Raji (cell line): ENCODE results near the gene CALHM1.

Experiments
- POLR2A ChIP-seq: IDR thresholded peaks from 2 replicates; pipeline ENCODE4 v1.6.1; 2011; ENCODE audit warnings: low read depth, low read length, control low read depth; ENCODE audit not compliant: insufficient read depth

The CALHM1 gene

DNA sequence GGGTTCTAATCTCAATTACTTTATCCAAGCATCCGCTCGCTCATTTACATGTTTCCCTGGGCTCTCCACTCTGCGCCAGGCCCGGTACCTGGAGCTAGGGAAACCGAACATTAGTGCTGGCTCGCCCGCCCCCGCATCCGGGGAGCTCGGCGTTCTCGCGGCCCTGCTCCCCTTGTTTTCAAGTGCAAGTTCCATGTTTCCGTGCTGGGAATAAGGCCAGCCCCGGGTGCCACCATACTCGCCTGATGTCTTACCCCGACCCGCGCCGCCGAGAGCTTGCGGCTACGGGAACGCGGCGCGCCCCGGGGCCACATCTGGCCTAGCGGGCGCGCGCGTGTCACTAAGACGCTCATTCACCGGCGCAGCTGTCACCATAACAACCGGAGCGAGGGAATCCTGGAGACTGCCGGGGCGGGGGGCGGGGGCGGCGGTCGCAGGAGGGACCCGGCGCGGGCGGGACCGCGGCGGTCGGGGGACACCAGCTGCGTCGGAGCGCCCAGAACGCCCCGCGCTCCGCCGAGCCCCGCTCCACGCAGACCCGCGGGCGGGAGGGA, 34.7 kb upstream of the CALHM1 start, which contains the start of gene NEURL1:
TSS of gene NEURL1 (plus strand) at position 344 of the 554 bp plus-strand sequence. CDS start 683 bp downstream, outside the sequence.
- no peak for TF ChIP-seq POLR2A

DNA sequence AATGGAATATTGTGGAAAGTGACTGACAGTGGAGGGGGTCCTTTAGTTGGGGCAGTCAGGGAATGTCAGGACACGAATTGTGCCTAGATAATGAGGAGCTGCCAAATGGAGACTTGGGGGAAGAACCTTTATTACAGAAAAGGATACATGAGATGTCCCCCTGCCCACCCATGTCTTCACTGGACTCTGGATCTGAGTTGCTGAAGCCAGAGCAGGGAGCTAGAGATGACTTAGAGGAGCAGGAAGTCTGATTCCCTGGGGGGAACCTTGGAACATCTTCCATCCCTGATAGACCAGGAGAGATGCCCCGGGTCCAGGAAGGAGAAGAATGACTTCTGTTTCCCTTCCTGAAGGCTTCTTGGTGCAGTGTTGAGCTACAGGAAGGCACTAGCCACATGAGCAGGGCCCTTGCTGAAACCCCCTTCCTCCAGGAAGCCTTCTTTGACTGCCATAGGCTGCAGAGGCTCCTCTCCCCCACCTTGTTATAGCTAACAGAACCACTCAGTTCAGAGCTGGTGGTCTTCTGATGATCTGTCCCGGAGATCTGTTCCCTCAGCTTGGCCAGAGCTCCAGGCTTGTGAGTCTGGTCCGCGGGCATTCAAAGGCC, 34.1 kb upstream of the CALHM1 start:
- no peak for TF ChIP-seq POLR2A

DNA sequence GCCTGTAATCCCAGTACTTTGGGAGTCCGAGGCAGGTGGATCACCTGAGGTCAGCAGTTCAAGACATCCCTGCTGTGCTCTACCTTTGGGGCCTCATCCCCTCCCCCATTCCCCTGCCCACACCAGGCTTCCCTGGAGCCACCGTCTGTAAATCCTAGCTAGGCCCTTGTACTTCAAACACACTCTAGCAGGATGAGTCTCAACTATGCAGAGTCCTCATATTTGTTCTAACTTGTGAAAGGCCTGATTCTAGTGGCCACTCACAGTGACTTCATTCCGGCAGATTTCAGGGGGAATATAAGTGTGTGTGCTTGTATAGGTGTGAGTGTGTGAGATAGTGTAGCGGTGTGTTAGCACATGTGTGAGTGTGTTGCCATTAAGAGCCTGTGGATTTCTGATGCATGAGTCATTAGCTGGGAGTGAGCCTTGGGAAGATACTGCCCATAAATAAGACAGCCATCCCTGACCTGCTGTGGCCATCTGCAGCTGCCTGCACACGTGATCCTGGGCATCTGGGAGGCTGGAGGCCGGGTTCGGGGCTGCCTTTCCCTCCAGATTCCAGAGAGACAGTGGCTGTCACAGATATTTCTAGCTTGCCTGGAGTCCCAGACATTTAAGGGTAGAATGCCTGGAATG, 33.1 kb upstream of the CALHM1 start:
- TF ChIP-seq POLR2A: no peak

DNA sequence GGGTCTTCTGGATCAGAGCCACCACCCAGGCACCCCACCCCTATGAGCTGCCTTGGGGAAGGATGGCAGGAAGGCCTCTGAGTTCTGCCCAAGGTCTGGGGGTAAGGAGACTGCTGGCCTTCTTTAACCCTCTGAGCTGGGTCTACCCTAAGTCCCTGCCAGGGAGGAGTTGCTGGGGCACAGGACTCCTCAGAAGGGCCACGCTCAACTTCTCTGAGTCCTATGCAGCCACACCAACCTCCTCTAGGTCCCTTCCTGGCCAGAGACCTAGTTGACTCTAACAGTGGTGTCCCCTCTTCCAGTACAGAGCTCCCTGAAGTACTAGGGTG, 32.2 kb upstream of the CALHM1 start:
- TF ChIP-seq POLR2A: no peak

DNA sequence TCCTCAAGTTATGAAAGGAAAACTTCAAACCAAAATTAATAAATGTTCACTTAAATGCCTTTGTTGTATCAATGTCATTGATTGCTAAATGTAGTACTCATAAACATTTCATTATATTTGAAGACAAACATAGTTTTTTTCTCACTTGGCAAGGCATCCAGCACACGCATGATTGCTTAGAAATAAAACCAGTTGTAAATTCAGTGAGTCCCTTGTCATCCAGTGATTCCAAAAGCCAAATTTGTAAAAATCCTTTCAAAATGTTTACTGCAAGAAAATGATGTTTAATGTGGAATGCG, 28.7 kb upstream of the CALHM1 start:
- TF ChIP-seq POLR2A: no peak

DNA sequence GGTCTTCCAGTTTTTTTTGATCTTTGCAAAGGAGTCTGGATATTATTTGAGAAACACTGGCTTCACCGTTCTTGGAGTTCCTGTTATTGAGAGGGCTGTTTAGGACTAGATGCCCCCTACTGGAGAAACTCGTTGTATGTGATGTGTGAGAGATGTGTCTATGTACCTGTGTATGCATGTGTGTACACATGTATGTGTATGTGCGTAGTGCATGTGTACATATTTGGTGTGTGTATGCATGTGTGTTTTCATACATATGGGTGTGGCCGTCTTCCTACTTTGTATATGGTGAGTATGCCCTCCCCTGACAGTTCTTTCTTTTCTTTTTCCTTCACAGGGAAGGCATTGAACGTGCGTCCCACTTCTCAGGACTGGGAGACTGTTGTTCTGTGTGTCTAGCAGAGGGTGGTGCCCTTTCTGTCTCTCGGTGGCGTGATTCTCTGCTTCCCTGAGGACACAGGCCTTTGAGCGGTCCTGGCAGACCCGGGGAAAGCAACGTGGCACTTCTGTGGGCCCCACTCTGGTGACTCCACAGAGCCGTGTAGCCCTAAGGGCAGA, 23.4 kb upstream of the CALHM1 start:
- TF ChIP-seq POLR2A: no peak

DNA sequence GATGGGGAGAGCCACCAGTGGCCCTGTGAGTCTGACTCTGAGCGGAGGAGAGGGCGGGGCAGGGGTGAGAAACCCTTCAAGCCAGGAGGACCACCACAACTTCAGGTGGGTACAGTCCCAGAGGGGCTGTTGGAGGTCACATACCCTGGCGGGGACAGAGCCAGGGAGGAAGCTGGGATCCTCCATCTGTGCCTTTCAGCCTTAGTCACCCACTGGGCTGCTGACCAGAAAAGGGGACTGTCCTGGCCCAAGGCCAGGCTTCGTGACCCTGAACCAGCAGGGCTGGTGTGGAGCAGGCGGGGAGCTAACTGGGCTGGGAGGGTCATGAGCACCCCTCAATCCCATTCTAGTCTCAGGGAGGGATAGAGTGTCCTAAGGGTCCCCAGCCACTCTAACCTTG, 21.8 kb upstream of the CALHM1 start:
- no peak for TF ChIP-seq POLR2A

DNA sequence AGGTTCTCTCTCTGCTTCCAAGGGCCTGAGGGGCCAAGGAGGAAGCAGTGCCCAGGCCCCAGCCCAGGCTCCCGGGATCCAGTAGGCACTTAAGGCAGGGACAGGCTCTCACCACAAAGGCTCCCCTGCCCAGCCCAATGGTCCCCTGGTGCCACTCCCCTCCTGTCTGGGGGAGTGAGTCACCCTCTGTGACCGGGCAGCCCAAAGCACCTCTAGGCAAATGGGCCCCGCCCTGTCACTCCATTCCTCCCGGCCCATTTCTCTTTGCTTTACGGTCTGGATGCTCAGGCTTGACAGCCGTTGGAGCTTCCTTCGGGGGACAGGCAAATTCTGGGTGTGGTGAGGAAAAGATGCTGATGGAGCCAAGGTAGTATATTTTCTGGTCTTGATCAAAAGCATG, 20.4 kb upstream of the CALHM1 start, which contains the start of gene CALHM3:
TSS of gene CALHM3 (minus strand) at position 106 of the 400 bp plus-strand sequence. CDS start 208 bp downstream, outside the sequence.
- no peak for TF ChIP-seq POLR2A

DNA sequence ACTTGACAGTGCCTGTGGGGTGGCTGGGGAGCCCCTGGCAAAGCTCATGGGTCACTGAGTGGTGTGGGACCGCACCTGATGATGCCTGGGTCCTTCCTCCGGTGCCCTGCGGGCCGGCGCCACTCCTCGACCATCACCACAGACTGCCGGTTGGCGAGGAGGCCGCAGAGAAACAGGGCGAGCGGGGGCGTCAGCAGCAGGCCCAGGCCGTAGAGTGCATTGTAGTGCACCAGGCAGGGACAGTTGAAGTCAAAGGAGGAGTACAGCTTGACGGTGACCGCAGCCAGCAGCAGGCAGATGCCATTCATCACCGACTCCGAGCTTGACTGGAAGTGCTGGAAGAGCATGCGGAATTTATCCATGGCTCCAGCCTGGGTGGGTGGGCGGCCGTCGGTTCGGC, 20.0 kb upstream of the CALHM1 start:
- TF ChIP-seq POLR2A: no peak

DNA sequence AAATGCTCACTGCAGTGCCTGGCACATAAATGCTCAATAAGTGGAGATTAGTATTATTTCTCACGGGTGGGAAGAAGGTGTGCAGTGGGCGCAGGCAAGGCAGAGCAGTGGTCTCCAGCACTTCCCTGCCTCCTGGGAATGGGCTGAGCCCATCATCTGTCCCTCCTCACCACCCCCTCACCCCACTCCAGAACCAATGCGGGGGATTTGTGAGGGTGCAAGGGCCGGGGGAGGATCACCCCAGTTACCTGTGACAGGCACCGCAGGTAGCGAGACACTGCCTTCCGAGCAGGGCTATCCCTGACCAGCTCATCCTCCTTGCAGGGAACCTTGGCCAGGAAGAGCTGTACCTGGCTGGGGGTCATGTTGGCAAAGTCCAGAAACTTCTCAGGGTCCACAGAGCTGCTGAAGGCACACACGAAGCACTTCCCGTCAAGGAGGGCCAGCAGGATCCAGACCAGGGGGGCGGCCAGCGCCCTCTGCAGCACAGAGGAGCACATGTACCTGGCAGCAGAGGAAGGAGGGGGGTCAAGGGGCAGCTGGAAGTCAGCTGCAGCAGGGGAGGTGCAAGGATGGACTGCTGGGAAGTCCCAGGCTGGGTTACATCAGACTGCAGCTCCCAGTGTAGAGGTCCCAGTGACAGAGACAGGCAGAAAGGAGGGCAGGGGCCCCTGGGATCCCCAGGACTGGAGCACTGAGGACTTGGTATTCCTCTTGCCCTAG, 17.5 kb upstream of the CALHM1 start:
- TF ChIP-seq POLR2A: no peak

DNA sequence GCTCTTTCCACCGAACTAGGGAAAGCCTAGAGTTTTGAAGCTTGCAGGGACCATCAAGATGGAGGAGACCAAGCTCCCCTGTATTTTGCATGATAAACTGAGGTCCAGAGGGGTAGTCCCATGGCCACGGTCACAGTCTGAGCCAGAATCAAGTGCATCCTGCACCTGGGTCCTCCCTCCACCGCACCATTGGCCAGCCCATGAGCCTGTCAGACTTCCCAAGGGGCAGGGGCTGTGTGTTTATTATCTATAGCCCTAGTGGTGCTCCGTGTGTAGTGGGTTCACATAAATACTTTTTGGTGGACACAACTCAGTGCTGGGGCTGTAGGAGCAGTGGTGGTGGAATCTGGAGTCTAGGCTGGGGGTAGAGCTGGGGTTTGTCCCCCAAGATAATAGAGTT, 16.7 kb upstream of the CALHM1 start:
- no peak for TF ChIP-seq POLR2A

DNA sequence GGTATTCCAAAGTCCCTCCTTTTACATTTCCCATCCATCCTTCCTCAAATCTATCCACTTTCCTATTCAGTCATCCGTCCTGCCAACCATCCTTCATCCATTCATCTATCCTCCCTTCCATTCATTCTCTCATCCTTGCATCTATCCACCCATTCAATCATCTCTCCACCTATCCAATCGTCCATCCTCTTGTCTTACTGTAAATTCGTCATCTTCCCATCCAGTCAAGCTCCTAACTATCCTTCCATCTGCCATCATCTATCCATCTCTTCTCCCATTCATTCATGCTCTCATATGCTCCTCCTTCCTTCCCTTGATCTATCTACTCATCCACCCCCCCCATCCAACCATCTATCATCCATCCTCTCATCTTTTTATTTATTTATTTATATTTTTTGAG, 15.4 kb upstream of the CALHM1 start:
- no peak for TF ChIP-seq POLR2A

DNA sequence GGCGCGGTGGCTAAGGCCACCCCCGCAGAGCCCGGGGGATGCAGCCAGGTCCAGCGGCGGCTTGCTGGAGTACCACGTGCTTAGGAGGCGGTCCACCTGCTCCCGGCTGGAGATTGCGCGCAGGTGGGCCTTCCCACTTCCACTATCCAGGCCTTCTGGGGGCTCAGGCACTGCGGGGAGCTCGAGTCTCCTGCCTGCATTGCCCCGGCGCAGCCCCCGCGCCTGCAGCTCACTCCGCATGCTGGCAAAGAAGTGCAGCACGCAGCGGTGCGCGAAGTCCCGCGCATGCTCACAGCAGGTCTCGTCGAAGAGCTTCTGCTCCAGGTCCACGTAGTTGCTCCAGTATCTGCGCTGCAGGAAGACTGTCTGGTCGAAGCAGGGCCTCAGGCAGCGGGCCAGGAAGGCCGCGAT, 14.6 kb upstream of the CALHM1 start:
- no peak for TF ChIP-seq POLR2A

DNA sequence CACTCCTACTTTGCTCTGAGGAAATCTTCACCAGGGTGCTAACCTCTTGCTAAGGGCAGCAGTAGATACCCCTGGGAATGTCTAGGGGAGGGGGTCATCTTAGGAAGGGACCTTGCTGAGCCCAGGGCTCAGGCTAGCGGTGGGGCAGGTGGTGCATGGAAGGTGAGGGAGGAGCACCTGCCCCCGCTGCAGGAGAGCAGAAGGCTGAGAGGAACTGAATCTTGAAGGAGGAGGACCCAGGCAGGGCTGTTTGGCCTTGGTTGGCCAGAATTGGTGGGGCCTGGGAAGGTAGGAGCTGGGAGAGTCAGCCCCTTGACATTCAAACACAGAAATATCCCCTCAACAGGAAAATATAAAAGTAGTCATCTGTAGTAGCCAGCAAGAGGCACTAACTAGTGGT, 13.3 kb upstream of the CALHM1 start:
- peak; percentile 44 for TF ChIP-seq POLR2A

DNA sequence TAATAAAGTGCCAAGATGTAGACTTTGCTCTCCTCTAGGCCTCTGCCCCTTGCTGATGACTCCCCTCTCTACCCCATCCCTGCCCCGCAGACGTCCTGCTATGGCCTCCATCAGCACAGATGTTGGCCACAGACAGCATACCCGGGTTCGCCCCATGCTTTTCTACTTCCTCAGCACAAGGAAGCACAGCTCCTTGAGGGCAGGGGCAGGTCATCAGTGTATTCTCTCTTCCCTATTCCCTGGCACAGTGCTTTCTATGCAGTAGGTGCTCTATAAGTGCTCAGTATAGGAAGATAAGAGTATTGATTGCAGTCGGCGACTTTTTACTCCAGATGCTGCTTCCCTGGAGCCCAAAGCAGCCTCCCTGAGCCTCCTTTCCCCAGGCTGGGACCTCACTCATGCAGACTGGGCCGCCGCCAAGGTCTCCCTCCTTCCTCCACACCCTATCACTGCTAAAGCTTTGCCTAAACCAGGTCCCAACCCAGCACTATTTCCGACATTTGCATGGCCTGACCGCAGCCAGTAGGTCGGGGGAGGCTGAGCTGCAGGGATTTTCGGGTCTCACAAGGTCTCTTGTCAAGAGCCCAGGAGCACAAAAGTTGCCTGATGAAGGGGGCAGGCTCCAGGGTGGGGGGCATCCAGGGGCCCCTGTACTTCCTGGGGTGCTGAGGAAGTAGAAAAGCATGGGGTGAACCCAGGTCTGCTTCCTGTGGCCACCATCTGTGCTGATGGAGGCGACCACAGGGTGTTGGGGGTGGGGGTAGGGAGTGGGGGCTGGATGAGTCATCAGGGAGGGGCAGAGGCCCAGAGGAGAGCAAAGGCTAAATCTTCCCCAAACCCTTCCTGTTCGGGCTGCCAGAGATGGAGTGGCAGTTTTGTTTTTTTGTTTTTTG, 12.3 kb upstream of the CALHM1 start:
- TF ChIP-seq POLR2A: peak; percentile 69

DNA sequence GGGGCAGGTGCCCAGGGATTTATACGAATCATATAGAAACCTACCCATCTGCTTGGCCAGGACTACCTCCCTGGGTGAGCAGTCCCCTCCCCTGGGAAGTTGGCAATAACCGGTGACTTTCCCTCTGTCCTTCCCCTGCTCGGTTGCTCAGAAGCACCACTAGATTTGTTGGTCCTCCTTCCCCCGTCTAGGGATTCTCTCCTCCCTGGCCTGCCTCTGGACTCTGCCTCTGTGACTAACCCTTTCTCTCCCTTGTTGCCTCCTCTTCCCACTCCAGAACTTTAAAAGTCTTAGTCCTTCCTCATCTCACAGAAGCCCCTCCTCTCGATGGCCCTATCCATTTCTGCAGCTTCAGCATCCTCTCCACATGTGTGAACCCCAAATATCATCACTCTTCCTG, 10.5 kb upstream of the CALHM1 start:
- TF ChIP-seq POLR2A: no peak

DNA sequence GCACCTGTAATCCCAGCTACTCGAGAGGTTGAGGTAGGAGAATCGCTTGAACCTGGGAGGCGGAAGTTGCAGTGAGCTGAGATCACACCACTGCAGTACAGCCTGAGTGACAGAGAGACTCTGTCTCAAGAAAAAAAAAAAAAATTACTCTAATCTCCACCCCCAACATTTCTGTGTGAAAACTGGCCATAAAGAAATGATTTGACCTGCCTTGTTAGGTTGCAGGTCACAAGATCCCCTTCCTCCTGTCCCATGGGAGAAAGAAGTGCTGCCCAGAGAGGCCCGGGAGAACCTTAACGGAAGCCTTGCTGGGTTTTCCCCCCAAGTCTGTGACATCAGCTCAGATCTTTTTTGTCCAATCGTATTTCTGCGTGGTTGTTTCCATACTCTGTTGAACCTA, 8.7 kb upstream of the CALHM1 start:
- TF ChIP-seq POLR2A: no peak
